OCI-LY7 (cell line): ENCODE data around the gene RPLP1. TPM values are rescaled to one million over a fixed set of nuclear protein-coding genes. Genes with fewer than 3 reads are reported as not detected.

ENCODE experiments used
- BruUV-seq: library from RNA; stranded (reverse); fragments of 400-500 nt; replicated peaks from 2 replicates; lab custom pipeline; 2021; lab: Mats Ljungman, UMichigan
- CTCF ChIA-PET: fragments of 300-600 bp; sonication (Branson Sonifier 250); formaldehyde crosslinking; loops from one replicate; lab custom pipeline; 2022; ENCODE audit warnings: antibody characterized with exemption; ENCODE audit not compliant: unreplicated experiment; lab: Charles Lee
- POLR2A ChIA-PET: fragments of 300-600 bp; sonication (Branson Sonifier 250); formaldehyde crosslinking; loops from one replicate; lab custom pipeline; 2022; ENCODE audit warnings: antibody characterized with exemption; lab: Charles Lee
- DNase-seq: peaks from one replicate; pipeline ENCODE4 v3.0.0-alpha.2; 2015; ENCODE audit warnings: low spot score
- H2AFZ ChIP-seq: fragments of 200-600 bp; sonication (generic), shearing (Covaris generic); 2 replicates; pipeline ENCODE4 v1.6.1; 2014; ENCODE audit warnings: mild to moderate bottlenecking, antibody characterized with exemption, low read length, moderate library complexity
- H3K27ac ChIP-seq: fragments of 200-600 bp; sonication (generic); 2 replicates; pipeline ENCODE4 v1.5.1; 2014; ENCODE audit warnings: mixed run types, low read depth, mild to moderate bottlenecking, moderate library complexity, low read length, inconsistent platforms; ENCODE audit not compliant: poor library complexity, severe bottlenecking
- H3K36me3 ChIP-seq: fragments of 200-600 bp; sonication (generic); 2 replicates; pipeline ENCODE4 v1.6.1; 2014; ENCODE audit warnings: mild to moderate bottlenecking, antibody characterized with exemption, low read length, moderate library complexity, mixed read lengths; ENCODE audit not compliant: insufficient read depth
- H3K4me1 ChIP-seq: fragments of 200-600 bp; sonication (generic); 2 replicates; pipeline ENCODE4 v1.5.1; 2014; ENCODE audit warnings: mild to moderate bottlenecking, low read length; ENCODE audit not compliant: insufficient read depth, poor library complexity, severe bottlenecking
- H3K4me2 ChIP-seq: fragments of 200-600 bp; sonication (generic); 2 replicates; pipeline ENCODE4 v1.6.1; 2014; ENCODE audit warnings: mild to moderate bottlenecking, low read length
- H3K4me3 ChIP-seq: fragments of 200-600 bp; sonication (generic); 2 replicates; pipeline ENCODE4 v1.5.1; 2014; ENCODE audit warnings: mild to moderate bottlenecking, low read depth, low read length; ENCODE audit not compliant: poor library complexity, severe bottlenecking
- H3K79me2 ChIP-seq: fragments of 200-600 bp; sonication (generic); 2 replicates; pipeline ENCODE4 v1.6.1; 2016; ENCODE audit warnings: low read depth, mild to moderate bottlenecking, low read length, moderate library complexity, mixed read lengths; ENCODE audit not compliant: insufficient read depth
- H3K9me2 ChIP-seq: fragments of 200-600 bp; sonication (generic); 2 replicates; pipeline ENCODE4 v1.6.1; 2016; ENCODE audit warnings: mild to moderate bottlenecking, low read length, mixed read lengths; ENCODE audit not compliant: insufficient read depth
- H3K9me3 ChIP-seq: fragments of 200-600 bp; sonication (generic); 2 replicates; pipeline ENCODE4 v1.6.1; 2014; ENCODE audit warnings: mild to moderate bottlenecking, mixed run types, low read length, mixed read lengths
- H4K20me1 ChIP-seq: fragments of 200-600 bp; sonication (generic); 2 replicates; pipeline ENCODE4 v1.6.1; 2014; ENCODE audit warnings: mild to moderate bottlenecking, antibody characterized with exemption, low read length, moderate library complexity, mixed read lengths; ENCODE audit not compliant: insufficient read depth
- CTCF ChIP-seq: fragments of 200-600 bp; sonication (generic); conservative IDR thresholded peaks from 2 replicates; pipeline ENCODE4 v1.5.1; 2014; ENCODE audit warnings: mild to moderate bottlenecking, antibody characterized with exemption, low read length, moderate library complexity, mixed read lengths
- EZH2phosphoT487 ChIP-seq: fragments of 200-600 bp; sonication (generic); IDR thresholded peaks from 2 replicates; pipeline ENCODE4 v1.6.1; 2018; ENCODE audit warnings: low read depth, borderline replicate concordance, mild to moderate bottlenecking, mixed run types, antibody characterized with exemption, low read length, moderate library complexity, mixed read lengths
- intact Hi-C: fragments of 100-400 bp; cut with micrococcal nuclease; formaldehyde crosslinking; loops from one replicate; pipeline ENCODE4 v1.10.0; 2022; ENCODE audit not compliant: unreplicated experiment
- total RNA-seq, 2 experiments: library from RNA; depleted of rRNA in 1 of 2; stranded (reverse); fragments of >200 nt in 1 of 2; shearing (Covaris generic) in 1 of 2; gene quantifications; 2 replicates each; pipeline ENCODE4 v1.2.3, GENCODE V29; 2014 to 2022

Gene RPLP1
- total RNA-seq, 2 experiments from 2014 or later, result 889 to 2,251 TPM

GRCh38 chr15:69468241-69469121 is 15.9 kb downstream of the RPLP1 start:
- intact Hi-C loops, result no loop called here
- no peaks in the 10 kb centered on the region for H4K20me1 ChIP-seq
- H3K27ac ChIP-seq, result no peak overlapping the region
- H3K4me3 ChIP-seq, result no peak overlapping the region
- H2AFZ ChIP-seq, result no peak overlapping the region
- no TSS peak for BruUV-seq
- H3K4me1 ChIP-seq, result no peaks in the 10 kb centered on the region
- no peak overlapping the region for H3K4me2 ChIP-seq
- no peak for DNase-seq
- H3K9me3 ChIP-seq, result no peaks in the 10 kb centered on the region
- H3K79me2 ChIP-seq, result no peaks in the 10 kb centered on the region
- ChIA-PET POLR2A (interaction anchor here (0.6 to 1.0 kb wide), 2 partner anchors 20 to 303 kb away, joined by 3 to 4 read pairs; no protein-coding TSS in a partner anchor), CTCF (no interaction called here)
- no peaks in the 10 kb centered on the region for H3K9me2 ChIP-seq
- no peaks in the 10 kb centered on the region for H3K36me3 ChIP-seq
- TF ChIP-seq EZH2phosphoT487 (no peak), CTCF (no peak)

GRCh38 chr15:69469467-69470201 is 17.0 kb downstream of the RPLP1 start:
- Histone ChIP-seq H3K4me1 (no peaks in the 10 kb centered on the region), H3K36me3 (no peaks in the 10 kb centered on the region), H4K20me1 (no peaks in the 10 kb centered on the region), H3K9me2 (no peaks in the 10 kb centered on the region), H2AFZ (no peak overlapping the region), H3K79me2 (no peaks in the 10 kb centered on the region), H3K4me3 (no peak overlapping the region), H3K4me2 (no peak overlapping the region), H3K27ac (no peak overlapping the region), H3K9me3 (no peaks in the 10 kb centered on the region)
- POLR2A ChIA-PET, result interaction anchor here (1.0 kb wide), 1 partner anchor 21 kb away, joined by 3 read pairs; no protein-coding TSS in a partner anchor
- CTCF ChIA-PET, result no interaction called here
- TF ChIP-seq EZH2phosphoT487 (no peak), CTCF (no peak)
- intact Hi-C loops, result no loop called here
- BruUV-seq, result no TSS peak
- no peak for DNase-seq
